Right forelimb (tissue), 1 donor: ENCODE results near the gene GLRX.

Experiments used
- DNase-seq: peaks from one replicate; pipeline ENCODE4 v3.0.0-alpha.2; 2018

Gene GLRX

DNA sequence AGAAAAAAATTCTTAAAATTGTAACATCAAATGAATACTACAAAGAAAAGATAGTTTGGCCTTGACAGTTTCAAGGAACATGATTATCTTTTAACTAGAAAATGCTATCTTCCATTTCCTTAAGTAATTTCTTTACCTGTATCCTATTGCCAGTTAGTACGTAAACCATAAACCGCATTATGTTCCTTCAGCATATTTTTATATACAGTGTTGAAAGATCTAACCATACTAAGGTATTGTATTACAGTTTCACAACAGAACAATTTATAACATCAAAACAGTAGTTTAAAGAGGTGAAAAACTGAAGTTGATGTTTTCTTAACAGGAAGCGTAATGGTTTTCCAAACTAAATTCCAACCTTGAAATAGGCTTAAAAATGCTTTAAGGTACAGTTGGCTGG, 45.1 kb downstream of the GLRX start:
- no peak for DNase-seq

GRCh38 chr5:95773335-95774059, 49.0 kb downstream of the GLRX start:
- no peak for DNase-seq

GRCh38 chr5:95771892-95772291, 50.6 kb downstream of the GLRX start:
- DNase-seq, result no peak

DNA sequence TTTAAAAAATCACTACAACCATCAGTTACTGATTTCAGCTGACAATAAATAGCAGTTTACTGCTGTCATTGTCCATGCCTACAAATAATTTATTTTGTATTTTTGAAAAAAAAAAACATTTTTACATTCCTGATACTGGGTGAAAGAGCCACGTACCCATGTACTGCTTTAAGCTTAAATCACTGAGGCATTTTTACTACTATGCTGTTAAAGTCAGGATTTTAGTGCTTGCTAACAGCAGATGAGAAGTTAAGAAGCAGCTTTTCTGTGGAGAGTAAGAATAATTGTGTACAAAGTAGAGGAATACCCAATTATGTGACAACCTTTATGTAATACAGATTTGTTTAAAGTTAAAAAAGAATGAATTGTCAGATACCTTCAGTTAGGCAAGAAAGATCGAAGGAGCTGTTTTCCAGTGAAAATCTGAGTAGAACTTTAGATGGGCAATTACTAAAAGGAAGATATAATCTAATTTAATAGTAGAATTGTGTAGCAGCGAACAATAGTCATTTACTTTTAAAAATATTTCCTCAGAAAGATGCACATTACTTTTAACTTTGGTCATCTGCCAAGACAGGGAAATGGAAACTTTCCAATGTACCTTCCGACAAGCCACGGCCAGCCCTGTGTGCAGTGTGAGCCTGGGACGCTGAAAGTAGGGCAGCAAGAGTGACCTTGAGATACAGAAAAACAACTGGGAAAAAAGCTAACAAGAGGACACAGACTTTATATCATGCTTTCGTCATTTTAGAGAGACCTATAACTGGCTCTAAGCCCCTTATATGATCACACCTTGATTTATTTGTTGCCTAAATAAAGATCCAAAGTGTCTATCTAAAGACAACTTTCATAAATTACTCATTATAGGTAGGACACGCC, 51.5 kb downstream of the GLRX start:
- no peak for DNase-seq

DNA sequence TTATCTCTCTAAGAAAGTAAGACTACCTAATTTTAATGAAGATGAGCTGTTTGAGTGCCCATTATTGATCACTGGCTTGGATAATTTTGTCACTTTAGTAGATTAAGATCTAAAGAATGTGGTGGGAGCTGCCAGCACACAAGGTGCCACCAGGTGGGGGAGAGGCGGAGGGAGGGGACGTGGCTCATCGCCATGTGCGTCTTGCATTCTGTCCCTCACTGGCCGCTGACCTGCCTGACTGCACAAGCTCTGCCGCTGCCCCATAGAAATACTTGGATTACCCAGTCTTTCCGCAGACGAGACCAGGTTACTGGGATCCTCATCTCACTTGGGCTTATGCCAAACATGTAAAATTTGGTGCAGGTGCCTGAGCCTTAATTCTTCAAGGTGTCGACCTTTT, 53.8 kb downstream of the GLRX start:
- DNase-seq, result no peak

GRCh38 chr5:95763941-95764340, 58.6 kb downstream of the GLRX start:
- DNase-seq, result no peak
